Measurements from ENCODE around the gene CYP4F22. TPM values are rescaled to one million over a fixed set of nuclear protein-coding genes. Genes with fewer than 3 reads are reported as not detected.
"Not testable (repeated sequence)": the region's sequence is repeated elsewhere in the genome, so short reads cannot be mapped to it uniquely, and the experiment has no call there.

CYP4F22 gene
- under 1 TPM in 2 of 3 donors, not detected in 1; 0.10 to 0.61 TPM for polyA plus RNA-seq

DNA sequence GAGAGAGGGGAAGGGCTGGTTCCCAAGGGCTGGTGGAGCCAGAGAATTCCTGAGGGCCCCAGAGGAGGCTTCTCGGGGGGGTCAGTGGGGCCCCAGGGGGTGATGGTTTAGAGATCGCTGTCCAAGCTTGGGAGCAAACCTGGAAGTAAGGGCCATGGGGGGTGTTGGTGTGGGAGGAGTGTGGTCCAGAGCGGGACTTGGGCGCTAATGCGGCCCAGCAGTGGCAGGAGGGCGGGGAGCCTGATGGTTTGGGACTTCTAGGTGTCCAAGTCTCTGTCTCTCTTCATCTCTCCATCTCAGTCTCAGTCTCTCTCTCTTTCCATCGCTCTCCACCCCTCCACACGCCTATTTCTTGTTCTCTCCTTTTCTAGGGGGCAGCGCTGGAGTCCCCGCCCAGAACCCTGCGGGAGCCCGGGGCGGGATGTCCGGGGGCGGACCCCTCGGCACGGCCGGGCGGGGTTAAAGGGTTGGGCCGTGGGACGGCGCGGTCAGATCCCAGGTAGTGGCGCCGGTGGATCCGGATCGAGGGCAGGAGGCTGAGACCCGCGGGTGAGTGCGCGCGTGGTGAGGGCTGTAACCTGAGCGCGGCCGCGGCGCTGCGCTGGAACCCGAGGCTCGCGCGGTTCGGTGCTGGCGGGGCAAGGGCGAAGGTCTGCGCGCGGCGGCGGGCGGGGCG is at the start of gene CYP4F22:
TSS of gene CYP4F22 (plus strand) at position 491 of the 676 bp plus-strand sequence. CDS start 16,812 bp downstream, outside the sequence.
- 3 to 7% (median 5%) methylated on average over 38 to 52 of the region's 52 CpGs for WGBS, 3 donors
- H3K27ac ChIP-seq (ENCODE audit: low read depth, low read length), result no peak within 1 kb of the TSS

- 40 to 88% (median 83%) methylated on average over 2 of the region's 2 CpGs for WGBS, 3 donors
These were observed 46.6 kb upstream of the CYP4F22 start for GRCh38 chr19:15461694-15462093.

GRCh38 chr19:15463861-15464371 is 44.4 kb upstream of the CYP4F22 start:
- 18 to 29% (median 28%) methylated on average over 24 to 25 of the region's 25 CpGs for WGBS, 3 donors
- H3K27ac ChIP-seq (ENCODE audit: low read depth, low read length), result peak overlapping the region; percentile 46

More at GRCh38 chr19:15461694-15462093, 46.6 kb upstream of the CYP4F22 start:
- no peak overlapping the region for H3K27ac ChIP-seq (ENCODE audit: low read depth, low read length)

- peak within 1 kb of the TSS; percentile 46 for H3K27ac ChIP-seq (ENCODE audit: low read depth, low read length)
- 27 to 33% (median 32%) methylated on average over 16 to 17 of the region's 17 CpGs for WGBS, 3 donors
These were observed 43.6 kb upstream of the CYP4F22 start, which contains the start of gene RASAL3 for GRCh38 chr19:15464394-15465385. RASAL3 (minus strand) TSS chr19:15464544; CDS start chr19:15464358, 186 bp downstream.

GRCh38 chr19:15466851-15467733 is 41.2 kb upstream of the CYP4F22 start:
- H3K27ac ChIP-seq (ENCODE audit: low read depth, low read length), result no peak overlapping the region

GRCh38 chr19:15467734-15468214 is 40.6 kb upstream of the CYP4F22 start:
- 73 to 77% (median 77%) methylated on average over 6 of the region's 6 CpGs for WGBS, 3 donors
- no peak overlapping the region for H3K27ac ChIP-seq (ENCODE audit: low read depth, low read length)

More at GRCh38 chr19:15466851-15467733, 41.2 kb upstream of the CYP4F22 start:
- 27 to 36% (median 33%) methylated on average over 8 of the region's 8 CpGs for WGBS, 3 donors

DNA sequence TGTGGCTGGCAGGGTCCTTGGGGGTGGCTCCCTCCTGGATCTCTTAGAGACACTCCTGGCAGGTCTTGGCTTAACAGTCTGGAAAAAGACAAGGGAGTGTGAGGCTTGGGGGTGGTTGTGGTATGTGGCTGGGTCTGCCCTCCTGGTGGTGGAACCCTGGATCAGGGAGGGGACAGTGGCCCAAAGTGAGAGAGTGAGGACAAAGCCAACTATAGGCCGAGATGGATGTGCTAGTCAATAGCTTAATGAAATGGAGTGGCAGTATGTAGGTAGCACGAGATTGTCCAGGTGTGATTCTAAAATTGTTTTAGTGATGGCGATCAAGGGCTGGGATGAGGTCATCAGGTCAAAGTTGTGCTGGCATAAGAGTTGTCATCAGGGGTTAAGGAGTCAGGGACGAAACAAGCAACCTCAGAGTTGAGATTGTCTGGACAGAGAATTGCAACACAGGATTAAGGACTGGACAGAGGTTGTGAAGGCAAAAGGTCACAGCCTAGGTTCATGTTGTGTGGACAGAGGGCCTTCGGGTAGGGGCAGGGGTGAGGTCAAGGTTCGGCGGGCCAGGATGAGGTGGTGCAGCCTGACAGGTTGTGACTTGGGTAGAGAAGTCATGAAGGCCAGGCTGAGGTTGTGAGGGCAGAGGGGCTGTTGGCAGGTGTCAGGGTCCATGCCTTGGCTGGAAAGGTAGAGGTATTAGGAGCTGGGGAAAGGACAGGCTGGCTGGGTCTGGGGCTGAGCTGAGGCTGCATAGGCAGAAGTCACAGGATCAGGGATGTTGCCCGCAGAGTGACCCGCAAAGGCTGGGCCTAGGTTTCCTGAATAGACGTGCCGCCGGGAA is 39.4 kb upstream of the CYP4F22 start:
- H3K27ac ChIP-seq (ENCODE audit: low read depth, low read length), result no peak overlapping the region
- WGBS, 3 donors, result 51 to 53% (median 53%) methylated on average over 12 of the region's 12 CpGs

DNA sequence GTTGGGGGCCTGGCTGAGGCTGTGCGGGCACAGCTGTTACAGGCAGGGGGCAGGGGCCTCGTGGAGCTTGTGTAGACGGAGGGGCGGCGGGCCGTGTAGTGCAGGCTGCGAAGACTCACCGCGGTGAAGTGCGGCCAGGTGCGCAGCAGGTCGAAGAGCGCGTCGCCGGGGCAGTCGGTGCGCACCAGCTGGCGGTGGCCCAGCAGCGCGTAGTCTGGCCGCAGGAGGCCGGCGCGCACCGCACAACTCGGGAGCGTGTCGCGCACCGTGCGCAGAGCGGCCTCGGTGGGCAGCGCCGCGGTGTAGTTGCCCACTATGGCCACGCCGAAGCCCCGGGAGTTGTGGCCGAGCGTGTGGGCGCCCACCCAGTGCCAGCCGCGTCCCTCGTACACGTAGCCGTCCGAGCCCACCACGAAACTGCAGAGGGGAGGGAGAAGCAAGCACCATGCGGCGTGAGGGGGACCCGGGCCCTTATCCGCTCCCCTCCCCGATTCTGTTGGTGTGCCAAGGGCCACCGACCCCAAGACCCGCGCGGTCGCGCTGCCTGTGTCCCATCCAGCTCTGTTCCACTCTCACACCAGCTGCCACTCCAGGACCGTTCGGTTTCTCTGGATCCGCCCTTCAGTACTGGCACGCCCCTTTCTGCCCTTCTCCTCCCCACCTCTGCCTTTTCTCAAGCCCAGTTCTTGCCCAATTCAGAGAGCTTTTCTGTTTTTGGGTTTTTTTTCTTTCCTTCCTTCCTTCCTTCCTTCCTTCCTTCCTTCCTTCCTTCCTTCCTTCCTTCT is 38.6 kb upstream of the CYP4F22 start:
- WGBS, 3 donors, result 3% methylated on average over 58 to 65 of the region's 65 CpGs
- no peak overlapping the region for H3K27ac ChIP-seq (ENCODE audit: low read depth, low read length)

GRCh38 chr19:15471639-15472101 is 36.7 kb upstream of the CYP4F22 start:
- 54 to 60% (median 54%) methylated on average over 31 of the region's 31 CpGs for WGBS, 3 donors
- H3K27ac ChIP-seq (ENCODE audit: low read depth, low read length), result no peak overlapping the region

DNA sequence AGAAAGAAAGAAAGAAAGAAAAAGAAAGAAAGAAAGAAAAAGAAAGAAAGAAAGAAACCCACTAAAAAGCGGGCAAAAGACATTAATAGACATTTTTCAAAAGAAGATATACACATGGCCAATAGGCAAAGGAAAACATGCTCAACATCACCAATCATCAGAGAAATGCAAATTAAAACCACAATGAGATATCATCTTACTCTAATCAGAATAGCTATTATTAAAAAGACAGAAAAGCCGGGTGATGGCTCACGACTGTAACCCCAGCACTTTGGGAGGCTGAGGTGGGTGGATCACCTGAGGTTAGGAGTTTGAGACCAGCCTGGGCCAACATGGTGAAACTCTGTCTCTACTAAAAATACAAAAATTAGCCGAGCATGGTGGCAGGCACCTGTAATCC is 34.5 kb upstream of the CYP4F22 start:
- WGBS, 3 donors, result 68 to 75% (median 71%) methylated on average over 4 of the region's 4 CpGs
- not testable (repeated sequence) for H3K27ac ChIP-seq (ENCODE audit: low read depth, low read length)

DNA sequence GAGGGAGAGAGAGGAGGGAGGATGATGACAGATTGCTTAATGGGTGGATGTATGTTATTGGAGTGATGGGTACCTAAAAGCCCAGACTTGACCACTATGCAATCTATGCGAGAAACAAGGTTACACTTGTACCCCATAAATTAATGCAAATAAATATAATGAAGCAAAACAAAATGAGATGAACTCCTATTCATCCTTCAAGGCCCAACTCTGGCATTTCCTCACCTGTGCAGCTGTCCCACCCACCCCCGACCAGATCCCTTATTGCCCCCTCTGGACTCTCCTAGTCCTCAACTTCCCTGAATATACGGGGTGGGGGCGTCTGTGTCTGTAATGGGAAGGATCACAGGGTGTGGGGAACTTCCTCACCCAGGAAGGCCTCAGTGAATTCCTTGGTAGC is 33.2 kb upstream of the CYP4F22 start:
- H3K27ac ChIP-seq (ENCODE audit: low read depth, low read length), result no peak overlapping the region
- 81 to 85% (median 82%) methylated on average over 4 of the region's 4 CpGs for WGBS, 3 donors

GRCh38 chr19:15475611-15476010 is 32.7 kb upstream of the CYP4F22 start:
- no peak overlapping the region for H3K27ac ChIP-seq (ENCODE audit: low read depth, low read length)
- 94 to 95% (median 95%) methylated on average over 10 of the region's 10 CpGs for WGBS, 3 donors

DNA sequence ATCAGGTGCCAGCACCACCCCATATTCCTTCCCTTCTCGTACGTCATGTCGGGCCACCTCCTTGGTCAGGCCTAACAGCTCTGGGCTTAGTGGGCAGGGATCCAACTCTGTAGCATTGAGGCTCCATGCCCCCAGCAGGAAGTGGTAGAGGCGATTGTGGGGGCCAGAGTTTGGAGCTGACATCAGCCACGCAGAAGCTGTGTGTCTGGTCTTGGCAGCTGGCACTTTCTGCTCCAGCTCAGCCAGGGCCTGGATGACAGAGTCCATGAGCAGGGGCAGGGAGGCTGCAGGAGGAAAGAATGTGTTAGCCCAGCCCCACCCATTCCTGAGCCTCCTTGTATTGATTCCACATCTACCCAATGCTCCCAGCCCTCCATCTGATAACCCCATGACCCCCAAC is 32.0 kb upstream of the CYP4F22 start:
- WGBS, 3 donors, result 57 to 69% (median 63%) methylated on average over 5 of the region's 5 CpGs
- H3K27ac ChIP-seq (ENCODE audit: low read depth, low read length), result no peak overlapping the region

- no peak within 1 kb of the TSS for H3K27ac ChIP-seq (ENCODE audit: low read depth, low read length)
- WGBS, 3 donors, result 49 to 60% (median 57%) methylated on average over 16 of the region's 16 CpGs
These were observed 28.7 kb upstream of the CYP4F22 start, which contains the start of gene PGLYRP2 for GRCh38 chr19:15479391-15480345. PGLYRP2 (minus strand) TSS chr19:15479501; CDS start chr19:15479371, 130 bp downstream.

- H3K27ac ChIP-seq (ENCODE audit: low read depth, low read length), result not testable (repeated sequence)
- 88 to 91% (median 90%) methylated on average over 7 of the region's 7 CpGs for WGBS, 3 donors
These were observed 27.3 kb upstream of the CYP4F22 start for GRCh38 chr19:15480996-15481395.
